NCI-H2081 (cell line): Measurements from ENCODE around the gene WDR86.

Source experiments
- DNase-seq, 2 experiments: peaks; one replicate each; lab custom pipeline; 2025; lab: John Stamatoyannopoulos, UW

Gene WDR86

GRCh38 chr7:151378496-151379192 is 31.2 kb downstream of the WDR86 start:
- no peak for DNase-seq

- DNase-seq, result no peak
These were observed 31.8 kb downstream of the WDR86 start for GRCh38 chr7:151378011-151378410.

- DNase-seq, result no peak
These were observed 32.4 kb downstream of the WDR86 start for GRCh38 chr7:151377406-151377805.

GRCh38 chr7:151376218-151376902 is 33.5 kb downstream of the WDR86 start:
- DNase-seq, result no peak

- no peak for DNase-seq
These were observed 34.2 kb downstream of the WDR86 start for GRCh38 chr7:151375530-151376217.

GRCh38 chr7:151374726-151375125 is 35.1 kb downstream of the WDR86 start:
- DNase-seq, result no peak

GRCh38 chr7:151374139-151374538 is 35.7 kb downstream of the WDR86 start:
- DNase-seq, result no peak

GRCh38 chr7:151373599-151373998 is 36.2 kb downstream of the WDR86 start:
- no peak for DNase-seq

- DNase-seq, result peak in 1 of 2 experiments; percentile 17
These were observed 37.1 kb downstream of the WDR86 start for GRCh38 chr7:151372612-151373265.

GRCh38 chr7:151371266-151371665 is 38.6 kb downstream of the WDR86 start:
- DNase-seq, result no peak

GRCh38 chr7:151368136-151368571 is 41.7 kb downstream of the WDR86 start:
- peak; percentile 69 to 70 for DNase-seq

- no peak for DNase-seq
These were observed 42.6 kb downstream of the WDR86 start for GRCh38 chr7:151367284-151367683.

- no peak for DNase-seq
These were observed 43.0 kb downstream of the WDR86 start for GRCh38 chr7:151366880-151367222.

GRCh38 chr7:151366166-151366879 is 43.5 kb downstream of the WDR86 start:
- no peak for DNase-seq

GRCh38 chr7:151363182-151363581 is 46.7 kb downstream of the WDR86 start:
- DNase-seq, result no peak

GRCh38 chr7:151361193-151361959 is 48.5 kb downstream of the WDR86 start:
- DNase-seq, result no peak

- no peak for DNase-seq
These were observed 57.3 kb downstream of the WDR86 start for GRCh38 chr7:151352512-151352911.

GRCh38 chr7:151351967-151352366 is 57.9 kb downstream of the WDR86 start:
- no peak for DNase-seq

- no peak for DNase-seq
These were observed 58.8 kb downstream of the WDR86 start for GRCh38 chr7:151351027-151351426.

GRCh38 chr7:151349507-151349853 is 60.4 kb downstream of the WDR86 start:
- DNase-seq, result no peak

GRCh38 chr7:151348970-151349369 is 60.9 kb downstream of the WDR86 start:
- DNase-seq, result no peak
